Peyer's patch (tissue), 4 donors: Measurements from ENCODE around the gene CFAP58.

Experiments
- CTCF ChIP-seq, 6 experiments: fragments of 450-650 bp in 4 of 6; fragments of 200-600 bp in 2 of 6; sonication (generic) in 1 of 6; IDR thresholded peaks; one replicate each; pipeline ENCODE4 v1.5.1; 2017 to 2019; ENCODE audit warnings: antibody characterized with exemption in 6 of 6, mild to moderate bottlenecking in 3 of 6, moderate library complexity in 1 of 6
- POLR2A ChIP-seq, 2 donors: fragments of 450-650 bp; IDR thresholded peaks; one replicate each; pipeline ENCODE4 v1.5.1; 2017; ENCODE audit warnings: antibody characterized with exemption in 2 of 2, mild to moderate bottlenecking in 2 of 2, moderate library complexity in 2 of 2

GRCh38 chr10:104387130-104387888 lies 33.7 kb downstream of the CFAP58 start:
- TF ChIP-seq CTCF (IDR thresholded peaks at IDR 0.05): no peak
- TF ChIP-seq POLR2A (IDR thresholded peaks at IDR 0.05): no peak
